ENCODE measurements around the gene SETX. TPM values are rescaled to one million over a fixed set of nuclear protein-coding genes. Genes with fewer than 3 reads are reported as not detected.

Gene SETX
- total RNA-seq, 1 donor from 2014 or later: 53.4 TPM

- DNase-seq (ENCODE audit: low spot score): no peak
These were observed 137.7 kb downstream of the SETX start for GRCh38 chr9:132216861-132217619.

DNA sequence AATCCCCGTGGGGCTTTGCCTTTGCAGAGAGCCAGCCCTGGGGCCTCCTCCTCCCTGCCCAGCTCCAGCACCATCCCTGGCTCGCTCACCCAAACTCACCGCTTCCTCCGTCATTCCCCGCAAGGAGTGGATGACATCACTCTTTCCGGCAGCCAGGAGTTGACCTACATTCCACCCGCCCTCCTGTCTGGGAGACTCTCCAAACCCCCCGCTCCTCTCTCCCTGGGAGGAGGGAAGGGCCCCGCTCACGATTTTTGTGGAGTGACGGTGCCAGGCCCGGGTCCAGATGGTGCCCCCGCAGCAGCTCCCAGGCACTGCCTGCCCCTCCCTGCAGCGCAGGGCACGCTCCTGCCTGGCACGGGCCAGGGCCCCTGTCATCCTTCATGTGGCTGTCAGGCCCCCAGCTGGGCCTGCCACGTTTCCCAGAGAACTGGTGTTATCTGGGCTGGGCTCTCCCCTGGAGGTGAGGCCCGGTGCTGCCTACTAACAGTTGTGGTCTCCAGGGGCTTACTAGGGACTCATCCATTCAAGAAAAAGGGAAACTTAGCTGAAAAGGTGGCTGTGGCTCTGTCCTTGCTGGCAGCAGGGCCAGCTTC is 140.7 kb downstream of the SETX start:
- DNase-seq (ENCODE audit: low spot score): no peak

GRCh38 chr9:132211570-132211969 is 143.2 kb downstream of the SETX start:
- no peak for DNase-seq (ENCODE audit: low spot score)

Other genes starting within 250 kb of the SETX start
- 2.0 TPM for gene NTNG2, start 192.9 kb downstream of the SETX start, total RNA-seq
- gene TTF1, start 51.9 kb upstream of the SETX start, total RNA-seq: 10.8 TPM
- gene CFAP77, start 55.2 kb upstream of the SETX start, total RNA-seq: not detected
- gene BARHL1, start 227.6 kb upstream of the SETX start, total RNA-seq: not detected

Data from mesenteric fat pad (tissue), 1 donor.